ENCODE measurements around the gene GPSM3.

GPSM3 gene

DNA sequence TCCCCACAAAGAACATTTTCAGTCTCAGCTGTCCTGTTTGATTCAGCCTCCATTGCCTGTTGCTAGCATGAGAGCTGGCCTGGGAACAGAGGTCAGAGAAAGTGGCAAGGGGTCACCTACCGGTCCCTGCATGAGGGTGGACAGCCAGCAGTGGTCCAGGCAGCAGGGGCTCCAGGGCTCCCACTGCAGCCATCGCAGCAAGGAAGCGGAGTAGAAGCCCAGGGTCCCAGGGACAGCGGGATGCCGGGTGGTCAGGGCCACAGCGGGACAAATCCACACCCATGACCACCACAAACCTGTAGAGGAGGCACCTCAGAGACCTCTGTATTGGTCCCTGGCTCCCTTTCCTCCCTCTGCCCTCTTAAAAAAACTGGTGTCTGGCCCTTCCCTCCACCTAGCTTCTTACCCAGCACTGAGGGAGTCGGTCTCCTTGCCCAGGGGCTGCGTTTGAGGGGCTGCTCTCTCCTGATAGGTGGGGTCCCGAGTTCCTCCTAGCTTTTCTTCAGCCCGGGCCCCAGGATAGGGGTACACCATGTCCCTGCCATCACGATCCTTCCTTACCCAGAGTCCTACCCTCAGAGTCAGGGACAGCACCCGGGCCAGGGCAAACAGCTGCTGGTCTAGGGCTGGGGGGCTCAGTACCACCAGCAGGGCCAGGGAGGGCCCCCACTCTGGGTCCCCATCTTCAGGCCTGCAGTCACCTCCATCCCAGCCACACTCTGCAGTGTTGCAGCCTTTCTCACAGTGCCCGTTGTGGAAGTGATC lies 8.4 kb upstream of the GPSM3 start:
- POLR2A ChIA-PET, result no interaction called here
- no peak for DNase-seq (ENCODE audit: extremely low spot score)
- TF ChIP-seq SP1 (IDR thresholded peaks at IDR 0.05), result no peak
- TF ChIP-seq FOXK2 (IDR thresholded peaks at IDR 0.05), result no peak
- no peak for TF ChIP-seq ZNF384 (IDR thresholded peaks at IDR 0.05)
- TF ChIP-seq FOXM1 (IDR thresholded peaks at IDR 0.05; ENCODE audit: borderline replicate concordance), result no peak
- no peak for TF ChIP-seq FOXA1 (IDR thresholded peaks at IDR 0.05)
- no peak for TF ChIP-seq L3MBTL2 (conservative IDR thresholded peaks at IDR 0.05)
- no peak for TF ChIP-seq NFRKB (IDR thresholded peaks at IDR 0.05)
- TF ChIP-seq BHLHE40 (IDR thresholded peaks at IDR 0.05; ENCODE audit: borderline replicate concordance), result no peak
- no peak for TF ChIP-seq CTBP1 (IDR thresholded peaks at IDR 0.05; ENCODE audit: borderline replicate concordance)
- TF ChIP-seq, protein P1, sequence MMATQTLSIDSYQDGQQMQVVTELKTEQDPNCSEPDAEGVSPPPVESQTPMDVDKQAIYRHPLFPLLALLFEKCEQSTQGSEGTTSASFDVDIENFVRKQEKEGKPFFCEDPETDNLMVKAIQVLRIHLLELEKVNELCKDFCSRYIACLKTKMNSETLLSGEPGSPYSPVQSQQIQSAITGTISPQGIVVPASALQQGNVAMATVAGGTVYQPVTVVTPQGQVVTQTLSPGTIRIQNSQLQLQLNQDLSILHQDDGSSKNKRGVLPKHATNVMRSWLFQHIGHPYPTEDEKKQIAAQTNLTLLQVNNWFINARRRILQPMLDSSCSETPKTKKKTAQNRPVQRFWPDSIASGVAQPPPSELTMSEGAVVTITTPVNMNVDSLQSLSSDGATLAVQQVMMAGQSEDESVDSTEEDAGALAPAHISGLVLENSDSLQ (IDR thresholded peaks at IDR 0.05), result no peak
- no peak for TF ChIP-seq SUZ12 (IDR thresholded peaks at IDR 0.05)
- no peak for TF ChIP-seq ARNT (IDR thresholded peaks at IDR 0.05)
- CTCF ChIA-PET, result no interaction called here

- no peak for DNase-seq (ENCODE audit: extremely low spot score)
- TF ChIP-seq SP1 (IDR thresholded peaks at IDR 0.05) (no peak), ARNT (IDR thresholded peaks at IDR 0.05) (no peak), LEF1 (IDR thresholded peaks at IDR 0.05; ENCODE audit: borderline replicate concordance) (no peak), ELF4 (IDR thresholded peaks at IDR 0.05) (no peak), L3MBTL2 (conservative IDR thresholded peaks at IDR 0.05) (no peak), CTBP1 (IDR thresholded peaks at IDR 0.05; ENCODE audit: borderline replicate concordance) (no peak), BHLHE40 (IDR thresholded peaks at IDR 0.05; ENCODE audit: borderline replicate concordance) (no peak), FOXK2 (IDR thresholded peaks at IDR 0.05) (no peak), ZNF384 (IDR thresholded peaks at IDR 0.05) (no peak), HDGF (IDR thresholded peaks at IDR 0.05; ENCODE audit: borderline replicate concordance) (no peak), TARDBP (IDR thresholded peaks at IDR 0.05) (no peak), FOXA1 (IDR thresholded peaks at IDR 0.05) (no peak), FOXM1 (IDR thresholded peaks at IDR 0.05; ENCODE audit: borderline replicate concordance) (no peak), SUZ12 (IDR thresholded peaks at IDR 0.05) (no peak), NFRKB (IDR thresholded peaks at IDR 0.05) (no peak)
- TF ChIP-seq, protein P1 (IDR thresholded peaks at IDR 0.05), result no peak
- POLR2A ChIA-PET, result no interaction called here
- CTCF ChIA-PET, result no interaction called here
These were observed 6.4 kb upstream of the GPSM3 start for GRCh38 chr6:32198866-32199265.

GRCh38 chr6:32198345-32198696 lies 5.9 kb upstream of the GPSM3 start:
- no peak for TF ChIP-seq LEF1 (IDR thresholded peaks at IDR 0.05; ENCODE audit: borderline replicate concordance)
- TF ChIP-seq NFRKB (IDR thresholded peaks at IDR 0.05), result no peak
- TF ChIP-seq ZNF384 (IDR thresholded peaks at IDR 0.05), result no peak
- TF ChIP-seq BHLHE40 (IDR thresholded peaks at IDR 0.05; ENCODE audit: borderline replicate concordance), result no peak
- POLR2A ChIA-PET, result no interaction called here
- CTCF ChIA-PET, result no interaction called here
- no peak for DNase-seq (ENCODE audit: extremely low spot score)

- ChIA-PET CTCF (interaction anchor here (1.2 kb wide), 1 partner anchor 19 kb away, joined by 4 read pairs; no protein-coding TSS in a partner anchor), POLR2A (interaction anchor here (0.7 to 11.7 kb wide), 4 partner anchors 9 to 93 kb away, joined by 3 to 153 read pairs (median 15); partner anchors contain the start of genes AGPAT1, ATF6B, FKBPL and RNF5)
- no peak for DNase-seq (ENCODE audit: extremely low spot score)
- TF ChIP-seq FOXK2 (IDR thresholded peaks at IDR 0.05), result no peak
- TF ChIP-seq HDGF (IDR thresholded peaks at IDR 0.05; ENCODE audit: borderline replicate concordance), result no peak
- TF ChIP-seq SUZ12 (IDR thresholded peaks at IDR 0.05), result no peak
- TF ChIP-seq FOXA1 (IDR thresholded peaks at IDR 0.05), result no peak
- TF ChIP-seq ARNT (IDR thresholded peaks at IDR 0.05), result no peak
- no peak for TF ChIP-seq NFRKB (IDR thresholded peaks at IDR 0.05)
- TF ChIP-seq, protein P1 (IDR thresholded peaks at IDR 0.05), result no peak
- no peak for TF ChIP-seq BHLHE40 (IDR thresholded peaks at IDR 0.05; ENCODE audit: borderline replicate concordance)
- no peak for TF ChIP-seq FOXM1 (IDR thresholded peaks at IDR 0.05; ENCODE audit: borderline replicate concordance)
These were observed 4.5 kb upstream of the GPSM3 start for GRCh38 chr6:32196682-32197616.

DNA sequence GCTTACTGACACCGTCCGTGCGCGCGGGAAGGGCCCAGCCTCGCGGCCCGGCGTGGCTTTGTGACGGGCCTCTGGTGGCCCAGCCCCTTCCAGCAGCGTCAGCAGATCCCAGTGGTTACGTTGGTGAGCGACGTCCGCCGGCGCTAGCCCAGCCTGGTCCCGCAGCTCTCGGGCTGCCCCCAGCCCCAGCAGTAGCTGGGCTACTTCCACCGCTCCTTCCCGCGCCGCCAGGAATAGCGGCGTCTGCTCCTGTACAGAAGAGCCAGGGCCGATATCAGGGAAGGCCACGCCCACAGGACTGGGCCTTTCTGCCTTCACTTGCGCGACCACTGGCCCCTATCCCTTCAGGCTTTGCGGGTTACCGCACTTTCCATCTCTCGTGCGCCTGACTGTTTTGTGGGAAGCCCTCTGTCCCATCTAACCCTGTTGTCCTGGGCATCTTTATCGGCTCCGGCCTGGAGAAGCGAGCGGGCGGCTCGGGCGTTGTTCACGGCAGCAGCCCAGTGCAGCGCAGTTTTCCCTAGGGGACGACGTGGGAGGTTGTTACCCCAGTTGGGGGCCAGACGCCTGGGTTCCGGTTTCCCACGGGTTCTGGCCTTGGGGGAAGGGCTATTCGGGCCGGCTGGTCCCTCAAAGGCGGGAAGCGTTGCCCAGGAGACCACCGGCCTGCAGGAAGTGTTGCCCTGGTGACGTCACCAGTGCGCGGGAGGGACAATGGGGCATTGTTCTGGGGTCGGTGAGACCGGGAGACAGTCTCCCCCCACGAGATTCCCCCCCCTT lies 3.6 kb upstream of the GPSM3 start:
- peak; percentile 62 for DNase-seq (ENCODE audit: extremely low spot score)
- TF ChIP-seq TARDBP (IDR thresholded peaks at IDR 0.05) (no peak), NFRKB (IDR thresholded peaks at IDR 0.05) (no peak), SUZ12 (IDR thresholded peaks at IDR 0.05) (no peak), HDGF (IDR thresholded peaks at IDR 0.05; ENCODE audit: borderline replicate concordance) (peak; percentile 85; the same call in 1 of the 2 replicates), CTBP1 (IDR thresholded peaks at IDR 0.05; ENCODE audit: borderline replicate concordance) (no peak), L3MBTL2 (conservative IDR thresholded peaks at IDR 0.05) (peak; percentile 61)
- TF ChIP-seq, protein P1 (IDR thresholded peaks at IDR 0.05), result peak; percentile 84
- POLR2A ChIA-PET, result interaction anchor here (0.6 to 11.7 kb wide), 21 partner anchors 10 to 776 kb away, joined by 3 to 153 read pairs (median 4); partner anchors contain the start of genes AGPAT1, ATF6B, FKBPL and MSH5
- CTCF ChIA-PET, result interaction anchor here (0.6 to 1.2 kb wide), 5 partner anchors 19 to 675 kb away, joined by 3 to 4 read pairs (median 3); no protein-coding TSS in a partner anchor

Data from HEK293T (cell line).